ENCODE measurements around the gene SPATA25. TPM values are rescaled to one million over a fixed set of nuclear protein-coding genes. Genes with fewer than 3 reads are reported as not detected.
"Not testable (repeated sequence)": the region's sequence is repeated elsewhere in the genome, so short reads cannot be mapped to it uniquely, and the experiment has no call there.

The SPATA25 gene
- total and polyA plus RNA-seq, 4 donors, result 0.77 to 3.8 (median 1.6) TPM

DNA sequence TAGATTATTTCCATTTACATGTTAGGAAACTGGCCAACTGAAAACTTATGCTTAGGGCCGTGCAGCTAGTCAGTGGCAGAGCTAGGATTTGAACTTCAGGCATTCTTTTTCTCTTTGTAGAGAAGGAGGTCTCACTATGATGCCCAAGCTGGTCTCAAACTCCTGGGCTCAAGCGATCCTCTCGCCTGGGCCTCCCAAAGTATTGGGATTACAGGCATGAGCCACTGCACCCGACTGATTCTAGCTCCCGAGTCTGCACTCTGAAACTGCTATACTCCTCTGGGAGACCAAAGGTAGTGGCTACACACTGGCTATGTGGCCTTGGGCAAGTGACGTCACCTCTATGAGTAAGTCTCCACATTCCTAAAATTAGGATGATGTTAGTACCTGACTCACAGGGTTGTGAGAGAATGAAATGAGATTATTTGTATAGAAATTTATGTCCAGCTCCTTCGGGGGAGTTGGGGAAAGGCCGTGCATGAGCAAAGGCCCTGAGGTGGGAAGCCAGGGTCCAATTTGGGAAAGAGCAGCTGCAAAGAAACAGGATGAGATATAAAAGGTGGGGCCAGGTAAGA is 18.2 kb upstream of the SPATA25 start:
- Histone ChIP-seq H3K4me3 (no peak overlapping the region), H3K9me3 (ENCODE audit: control insufficient read depth in 4 of 4, insufficient read depth in 3 of 4, low read length in 3 of 4) (no peaks in the 10 kb centered on the region), H3K27ac (ENCODE audit: low read depth in 1 of 2, low read length in 1 of 2) (no peak overlapping the region), H3K27me3 (ENCODE audit: control insufficient read depth in 3 of 3, insufficient read depth in 3 of 3, low read length in 2 of 3) (no peaks in the 10 kb centered on the region), H3K36me3 (ENCODE audit: control insufficient read depth in 4 of 4, insufficient read depth in 4 of 4, low read length in 4 of 4) (peaks cover 0 to 15% (median 8%) of the 10 kb centered on the region in 4 donors), H3K4me1 (ENCODE audit: control insufficient read depth in 5 of 5, insufficient read depth in 5 of 5, low read length in 5 of 5) (peaks cover 0 to 2% (median 0%) of the 10 kb centered on the region in 5 donors), H3K9ac (ENCODE audit: insufficient read depth in 1 of 2, low read length in 2 of 2) (no peak overlapping the region)
- no peak for ATAC-seq (ENCODE audit: insufficient read depth, low FRiP score)
- TF ChIP-seq, protein P1, sequence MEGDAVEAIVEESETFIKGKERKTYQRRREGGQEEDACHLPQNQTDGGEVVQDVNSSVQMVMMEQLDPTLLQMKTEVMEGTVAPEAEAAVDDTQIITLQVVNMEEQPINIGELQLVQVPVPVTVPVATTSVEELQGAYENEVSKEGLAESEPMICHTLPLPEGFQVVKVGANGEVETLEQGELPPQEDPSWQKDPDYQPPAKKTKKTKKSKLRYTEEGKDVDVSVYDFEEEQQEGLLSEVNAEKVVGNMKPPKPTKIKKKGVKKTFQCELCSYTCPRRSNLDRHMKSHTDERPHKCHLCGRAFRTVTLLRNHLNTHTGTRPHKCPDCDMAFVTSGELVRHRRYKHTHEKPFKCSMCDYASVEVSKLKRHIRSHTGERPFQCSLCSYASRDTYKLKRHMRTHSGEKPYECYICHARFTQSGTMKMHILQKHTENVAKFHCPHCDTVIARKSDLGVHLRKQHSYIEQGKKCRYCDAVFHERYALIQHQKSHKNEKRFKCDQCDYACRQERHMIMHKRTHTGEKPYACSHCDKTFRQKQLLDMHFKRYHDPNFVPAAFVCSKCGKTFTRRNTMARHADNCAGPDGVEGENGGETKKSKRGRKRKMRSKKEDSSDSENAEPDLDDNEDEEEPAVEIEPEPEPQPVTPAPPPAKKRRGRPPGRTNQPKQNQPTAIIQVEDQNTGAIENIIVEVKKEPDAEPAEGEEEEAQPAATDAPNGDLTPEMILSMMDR (IDR thresholded peaks at IDR 0.05; ENCODE audit: control extremely low read depth, extremely low read depth), result no peak
- WGBS, 2 donors, result 89 to 94% methylated on average over 8 of the region's 8 CpGs
- DNase-seq, result no peak

DNA sequence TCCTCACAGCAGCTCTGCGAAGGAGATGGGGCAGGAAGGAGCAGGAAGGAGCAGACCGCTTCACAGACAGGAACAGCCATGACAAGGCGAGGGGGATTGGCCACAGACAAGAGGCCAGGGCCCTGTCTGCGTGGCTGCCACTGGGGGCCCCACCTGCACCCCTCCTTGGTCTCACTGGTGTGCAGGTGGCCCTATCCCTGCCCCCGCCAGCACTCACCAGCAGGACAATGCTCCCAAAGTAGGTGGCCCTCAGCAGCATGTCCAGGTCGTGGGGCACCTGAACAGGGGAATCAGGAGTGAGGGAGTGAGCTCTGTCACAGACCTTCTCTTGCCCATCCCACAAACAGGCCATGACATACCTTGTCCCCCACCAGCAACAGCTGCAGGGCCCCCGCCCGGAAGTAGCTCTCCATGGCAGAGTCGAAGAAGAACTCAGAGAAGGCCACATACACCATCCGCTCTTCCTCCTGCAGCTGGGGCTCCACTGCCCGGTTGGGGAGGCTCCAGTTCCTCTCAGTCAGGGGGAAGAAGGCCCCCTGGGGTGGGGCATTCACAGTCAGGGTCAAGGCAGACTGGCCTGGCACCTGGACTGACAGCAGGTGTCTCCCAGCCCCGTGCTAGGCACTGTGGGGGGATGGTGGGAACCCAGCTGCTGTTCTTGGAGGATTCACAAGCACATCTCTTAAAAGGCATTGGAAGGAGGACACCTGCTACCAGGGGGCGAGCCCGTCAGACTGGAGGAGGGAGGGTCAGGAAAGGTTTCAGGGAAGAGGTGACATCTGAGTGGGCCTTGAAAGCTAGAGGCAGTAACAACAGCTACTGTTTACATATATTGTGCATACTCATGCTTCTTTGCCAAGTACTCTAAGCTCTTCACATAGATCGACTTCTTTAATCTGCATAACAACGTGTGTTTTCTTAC is 17.4 kb upstream of the SPATA25 start:
- WGBS, 2 donors, result 68 to 78% methylated on average over 16 of the region's 16 CpGs
- TF ChIP-seq, protein P1 (IDR thresholded peaks at IDR 0.05; ENCODE audit: control extremely low read depth, extremely low read depth), result no peak
- Histone ChIP-seq H3K36me3 (ENCODE audit: control insufficient read depth in 4 of 4, insufficient read depth in 4 of 4, low read length in 4 of 4) (peaks cover 0 to 18% (median 8%) of the 10 kb centered on the region in 4 donors), H3K27me3 (ENCODE audit: control insufficient read depth in 3 of 3, insufficient read depth in 3 of 3, low read length in 2 of 3) (no peaks in the 10 kb centered on the region), H3K4me3 (no peak overlapping the region), H3K4me1 (ENCODE audit: control insufficient read depth in 5 of 5, insufficient read depth in 5 of 5, low read length in 5 of 5) (peaks cover 0 to 2% (median 0%) of the 10 kb centered on the region in 5 donors), H3K9me3 (ENCODE audit: control insufficient read depth in 4 of 4, insufficient read depth in 3 of 4, low read length in 3 of 4) (no peaks in the 10 kb centered on the region), H3K9ac (ENCODE audit: insufficient read depth in 1 of 2, low read length in 2 of 2) (no peak overlapping the region), H3K27ac (ENCODE audit: low read depth in 1 of 2, low read length in 1 of 2) (peak overlapping the region in 1 of 2 donors; percentile 3)
- DNase-seq (no peak), ATAC-seq (ENCODE audit: insufficient read depth, low FRiP score) (no peak)

DNA sequence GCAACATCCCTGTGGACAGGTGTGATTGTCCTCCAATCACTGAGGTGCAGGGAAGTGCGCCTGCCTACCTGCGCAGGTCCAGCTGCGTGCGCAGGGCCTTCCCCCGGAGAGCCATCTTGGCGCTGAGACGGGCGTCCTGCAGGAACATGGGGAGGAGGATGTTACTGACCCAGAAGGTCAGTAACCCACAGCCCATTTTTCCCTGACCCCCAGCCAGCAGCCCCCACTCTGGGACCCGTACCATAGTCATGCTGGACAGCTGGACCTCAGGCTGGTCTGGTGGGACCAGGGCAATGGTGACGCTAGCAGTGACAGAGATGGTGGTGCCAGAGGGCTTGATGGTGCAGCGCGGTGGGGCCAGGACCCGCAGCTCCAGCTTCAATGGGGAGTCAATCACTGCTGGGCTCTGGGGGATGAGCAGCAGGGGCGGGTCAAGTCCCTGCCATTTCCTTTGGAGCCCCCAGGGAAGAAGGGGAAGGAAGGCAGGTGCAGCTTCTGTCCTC is 14.8 kb upstream of the SPATA25 start:
- peaks cover 7 to 26% (median 16%) of the 10 kb centered on the region in 4 donors for H3K36me3 ChIP-seq (ENCODE audit: control insufficient read depth in 4 of 4, insufficient read depth in 4 of 4, low read length in 4 of 4)
- no peak overlapping the region for H3K27ac ChIP-seq (ENCODE audit: low read depth in 1 of 2, low read length in 1 of 2)
- WGBS, 2 donors, result 92 to 93% methylated on average over 14 of the region's 14 CpGs
- ATAC-seq (ENCODE audit: insufficient read depth, low FRiP score) (no peak), DNase-seq (no peak)
- TF ChIP-seq, protein P1 (IDR thresholded peaks at IDR 0.05; ENCODE audit: control extremely low read depth, extremely low read depth), result no peak
- H3K9me3 ChIP-seq (ENCODE audit: control insufficient read depth in 4 of 4, insufficient read depth in 3 of 4, low read length in 3 of 4), result no peaks in the 10 kb centered on the region
- H3K4me1 ChIP-seq (ENCODE audit: control insufficient read depth in 5 of 5, insufficient read depth in 5 of 5, low read length in 5 of 5), result peaks cover 0 to 1% (median 0%) of the 10 kb centered on the region in 5 donors
- no peaks in the 10 kb centered on the region for H3K27me3 ChIP-seq (ENCODE audit: control insufficient read depth in 3 of 3, insufficient read depth in 3 of 3, low read length in 2 of 3)
- no peak overlapping the region for H3K4me3 ChIP-seq
- H3K9ac ChIP-seq (ENCODE audit: insufficient read depth in 1 of 2, low read length in 2 of 2), result no peak overlapping the region

DNA sequence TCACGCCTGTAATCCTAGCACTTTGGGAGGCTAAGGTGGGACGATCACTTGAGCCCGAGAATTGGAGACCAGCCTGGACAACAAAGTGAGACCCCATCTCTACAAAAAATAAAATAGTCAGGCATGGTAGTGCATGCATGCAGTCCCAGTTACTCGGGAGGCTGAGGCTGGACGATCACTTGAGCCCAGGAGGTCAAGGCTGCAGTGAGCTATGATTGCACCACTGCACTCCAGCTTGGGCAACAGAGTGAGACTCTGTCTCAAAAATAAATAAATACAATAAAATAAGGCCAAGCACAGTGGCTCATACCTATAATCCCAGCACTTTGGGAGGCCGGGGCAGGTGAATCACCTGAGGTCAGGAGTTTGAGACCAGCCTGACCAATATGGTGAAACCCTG is 13.9 kb upstream of the SPATA25 start:
- not testable (repeated sequence) for H3K27me3 ChIP-seq (ENCODE audit: control insufficient read depth in 3 of 3, insufficient read depth in 3 of 3, low read length in 2 of 3); DNase-seq; ATAC-seq (ENCODE audit: insufficient read depth, low FRiP score); H3K9ac ChIP-seq (ENCODE audit: insufficient read depth in 1 of 2, low read length in 2 of 2); H3K4me1 ChIP-seq (ENCODE audit: control insufficient read depth in 5 of 5, insufficient read depth in 5 of 5, low read length in 5 of 5); H3K27ac ChIP-seq (ENCODE audit: low read depth in 1 of 2, low read length in 1 of 2); H3K4me3 ChIP-seq; H3K9me3 ChIP-seq (ENCODE audit: control insufficient read depth in 4 of 4, insufficient read depth in 3 of 4, low read length in 3 of 4)
- H3K36me3 ChIP-seq (ENCODE audit: control insufficient read depth in 4 of 4, insufficient read depth in 4 of 4, low read length in 4 of 4), result peaks cover 9 to 28% (median 18%) of the 10 kb centered on the region in 4 donors
- 87 to 98% methylated on average over 6 of the region's 6 CpGs for WGBS, 2 donors
